ENCODE results near the gene NOS3.

Gene NOS3

GRCh38 chr7:150988230-150989226, 2.3 kb upstream of the NOS3 start:
- TF ChIP-seq, protein P1, sequence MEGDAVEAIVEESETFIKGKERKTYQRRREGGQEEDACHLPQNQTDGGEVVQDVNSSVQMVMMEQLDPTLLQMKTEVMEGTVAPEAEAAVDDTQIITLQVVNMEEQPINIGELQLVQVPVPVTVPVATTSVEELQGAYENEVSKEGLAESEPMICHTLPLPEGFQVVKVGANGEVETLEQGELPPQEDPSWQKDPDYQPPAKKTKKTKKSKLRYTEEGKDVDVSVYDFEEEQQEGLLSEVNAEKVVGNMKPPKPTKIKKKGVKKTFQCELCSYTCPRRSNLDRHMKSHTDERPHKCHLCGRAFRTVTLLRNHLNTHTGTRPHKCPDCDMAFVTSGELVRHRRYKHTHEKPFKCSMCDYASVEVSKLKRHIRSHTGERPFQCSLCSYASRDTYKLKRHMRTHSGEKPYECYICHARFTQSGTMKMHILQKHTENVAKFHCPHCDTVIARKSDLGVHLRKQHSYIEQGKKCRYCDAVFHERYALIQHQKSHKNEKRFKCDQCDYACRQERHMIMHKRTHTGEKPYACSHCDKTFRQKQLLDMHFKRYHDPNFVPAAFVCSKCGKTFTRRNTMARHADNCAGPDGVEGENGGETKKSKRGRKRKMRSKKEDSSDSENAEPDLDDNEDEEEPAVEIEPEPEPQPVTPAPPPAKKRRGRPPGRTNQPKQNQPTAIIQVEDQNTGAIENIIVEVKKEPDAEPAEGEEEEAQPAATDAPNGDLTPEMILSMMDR (conservative IDR thresholded peaks at IDR 0.05), result peak; percentile 97
- H3K27ac ChIP-seq, result peak overlapping the region; percentile 19; the same call in 1 of the 2 replicates

DNA sequence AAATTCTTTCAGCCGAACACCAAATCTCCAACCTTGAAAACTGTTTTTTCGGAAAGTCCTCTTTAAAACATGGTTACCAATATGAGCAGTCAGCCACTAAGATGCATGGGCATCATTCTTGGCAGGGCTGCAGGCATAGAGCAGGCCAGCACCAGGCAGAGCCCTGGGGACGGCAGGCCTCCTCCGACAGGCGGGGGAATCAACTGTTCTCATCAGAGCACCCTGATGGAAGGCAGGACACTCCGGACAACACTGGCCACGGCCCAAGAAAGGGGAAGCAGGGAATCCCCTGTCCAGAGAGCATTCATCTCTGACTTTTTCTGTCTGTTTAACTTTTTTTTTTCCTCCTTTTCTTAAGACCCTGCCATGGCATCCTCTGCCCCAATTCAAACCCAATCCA, 1.4 kb upstream of the NOS3 start:
- TF ChIP-seq, protein P1 (conservative IDR thresholded peaks at IDR 0.05), result no peak

GRCh38 chr7:150992051-150992640, 1.3 kb downstream of the NOS3 start:
- TF ChIP-seq, protein P1 (conservative IDR thresholded peaks at IDR 0.05), result no peak
- H3K27ac ChIP-seq, result no peak overlapping the region

More for the DNA sequence above, 1.4 kb upstream of the NOS3 start:
- no peak overlapping the region for H3K27ac ChIP-seq

DNA sequence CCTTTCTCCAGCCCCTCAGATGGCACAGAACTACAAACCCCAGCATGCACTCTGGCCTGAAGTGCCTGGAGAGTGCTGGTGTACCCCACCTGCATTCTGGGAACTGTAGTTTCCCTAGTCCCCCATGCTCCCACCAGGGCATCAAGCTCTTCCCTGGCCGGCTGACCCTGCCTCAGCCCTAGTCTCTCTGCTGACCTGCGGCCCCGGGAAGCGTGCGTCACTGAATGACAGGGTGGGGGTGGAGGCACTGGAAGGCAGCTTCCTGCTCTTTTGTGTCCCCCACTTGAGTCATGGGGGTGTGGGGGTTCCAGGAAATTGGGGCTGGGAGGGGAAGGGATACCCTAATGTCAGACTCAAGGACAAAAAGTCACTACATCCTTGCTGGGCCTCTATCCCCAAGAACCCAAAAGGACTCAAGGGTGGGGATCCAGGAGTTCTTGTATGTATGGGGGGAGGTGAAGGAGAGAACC, 2.1 kb downstream of the NOS3 start:
- TF ChIP-seq, protein P1 (conservative IDR thresholded peaks at IDR 0.05), result no peak
- H3K27ac ChIP-seq, result no peak overlapping the region

- H3K27ac ChIP-seq, result no peak overlapping the region
- TF ChIP-seq, protein P1 (conservative IDR thresholded peaks at IDR 0.05), result no peak
These were observed 2.7 kb downstream of the NOS3 start for GRCh38 chr7:150993511-150993910.

GRCh38 chr7:150994141-150994837, 3.5 kb downstream of the NOS3 start:
- TF ChIP-seq, protein P1 (conservative IDR thresholded peaks at IDR 0.05), result no peak
- no peak overlapping the region for H3K27ac ChIP-seq

Measured in VCaP (cell line).